MCF 10A (cell line): Measurements from ENCODE around the gene CASK. TPM values are rescaled to one million over a fixed set of nuclear protein-coding genes. Genes with fewer than 3 reads are reported as not detected.

Experiments used
- BruUV-seq: library from RNA; stranded (reverse); fragments of 400-500 nt; replicated peaks from 2 replicates; lab custom pipeline; 2021; lab: Mats Ljungman, UMichigan
- CTCF ChIA-PET: fragments of 300-600 bp; sonication (Branson Sonifier 250); formaldehyde crosslinking; extraction: SDS; loops from one replicate; lab custom pipeline; 2021; ENCODE audit warnings: antibody characterized with exemption, inconsistent platforms; lab: Yijun Ruan, JAX
- POLR2A ChIA-PET: fragments of 300-600, 350-650 bp; sonication (Branson Sonifier 250); formaldehyde crosslinking; extraction: SDS; loops from one replicate; lab custom pipeline; 2020; ENCODE audit warnings: antibody characterized with exemption, inconsistent platforms; lab: Yijun Ruan, JAX
- DNase-seq: peaks from one replicate; pipeline ENCODE4 v3.0.0-alpha.2; 2018; ENCODE audit not compliant: unreplicated experiment
- H3K27ac Mint-ChIP-seq: one replicate; pipeline ENCODE4 v1.8.0; 2022; ENCODE audit warnings: mild to moderate bottlenecking, low read depth, mixed read lengths; ENCODE audit not compliant: unreplicated experiment
- H3K27me3 Mint-ChIP-seq: one replicate; pipeline ENCODE4 v1.8.0; 2022; ENCODE audit warnings: mixed read lengths; ENCODE audit not compliant: insufficient read depth, unreplicated experiment
- H3K36me3 Mint-ChIP-seq: one replicate; pipeline ENCODE4 v1.8.0; 2022; ENCODE audit warnings: mild to moderate bottlenecking, moderate library complexity, mixed read lengths; ENCODE audit not compliant: insufficient read depth, unreplicated experiment
- H3K4me1 Mint-ChIP-seq: one replicate; pipeline ENCODE4 v1.8.0; 2022; ENCODE audit warnings: mixed read lengths; ENCODE audit not compliant: insufficient read depth, unreplicated experiment
- H3K4me3 Mint-ChIP-seq: one replicate; pipeline ENCODE4 v1.8.0; 2022; ENCODE audit warnings: mild to moderate bottlenecking, moderate library complexity, mixed read lengths; ENCODE audit not compliant: unreplicated experiment
- H3K9me3 Mint-ChIP-seq: one replicate; pipeline ENCODE4 v1.8.0; 2022; ENCODE audit warnings: mixed read lengths; ENCODE audit not compliant: unreplicated experiment
- CTCF ChIP-seq: fragments of 200-600 bp; IDR thresholded peaks from one replicate; pipeline ENCODE4 v1.8.0; 2022; ENCODE audit warnings: antibody characterized with exemption, mild to moderate bottlenecking; ENCODE audit not compliant: unreplicated experiment
- intact Hi-C: fragments of 100-400 bp; cut with micrococcal nuclease; formaldehyde crosslinking; loops from 2 replicates; pipeline ENCODE4 v1.14.1; 2022
- total RNA-seq: library from RNA; stranded (reverse); gene quantifications from 2 replicates; pipeline ENCODE4 v1.2.3, GENCODE V29; 2022

Gene CASK
- total RNA-seq, 1 experiment from 2014 or later: 34.9 TPM

- TF ChIP-seq CTCF: peak; percentile 34
- Mint-ChIP-seq H3K4me3 (no peak overlapping the region), H3K36me3 (no peaks in the 10 kb centered on the region), H3K4me1 (no peaks in the 10 kb centered on the region), H3K27ac (no peak overlapping the region), H3K27me3 (peaks cover 41% of the 10 kb centered on the region), H3K9me3 (no peaks in the 10 kb centered on the region)
- BruUV-seq: no TSS peak
- intact Hi-C loops: loop anchor here (1.0 to 10.0 kb wide), 2 partner anchors 176 to 460 kb away; no protein-coding TSS in a partner anchor
- ChIA-PET CTCF (no interaction called here), POLR2A (no interaction called here)
- peak; percentile 16 for DNase-seq
Measured at GRCh38 chrX:41734530-41734929, 188.8 kb downstream of the CASK start.

GRCh38 chrX:41733939-41734338, 189.4 kb downstream of the CASK start:
- Mint-ChIP-seq H3K27ac (no peak overlapping the region), H3K27me3 (peaks cover 41% of the 10 kb centered on the region), H3K36me3 (no peaks in the 10 kb centered on the region), H3K9me3 (no peaks in the 10 kb centered on the region), H3K4me3 (no peak overlapping the region), H3K4me1 (no peaks in the 10 kb centered on the region)
- no peak for DNase-seq
- ChIA-PET CTCF (interaction anchor here (0.6 kb wide), 1 partner anchor 228 kb away, joined by 3 read pairs; no protein-coding TSS in a partner anchor), POLR2A (no interaction called here)
- intact Hi-C loops: loop anchor here (1.0 to 10.0 kb wide), 2 partner anchors 176 to 459 kb away; no protein-coding TSS in a partner anchor
- BruUV-seq: no TSS peak
- no peak for TF ChIP-seq CTCF

DNA sequence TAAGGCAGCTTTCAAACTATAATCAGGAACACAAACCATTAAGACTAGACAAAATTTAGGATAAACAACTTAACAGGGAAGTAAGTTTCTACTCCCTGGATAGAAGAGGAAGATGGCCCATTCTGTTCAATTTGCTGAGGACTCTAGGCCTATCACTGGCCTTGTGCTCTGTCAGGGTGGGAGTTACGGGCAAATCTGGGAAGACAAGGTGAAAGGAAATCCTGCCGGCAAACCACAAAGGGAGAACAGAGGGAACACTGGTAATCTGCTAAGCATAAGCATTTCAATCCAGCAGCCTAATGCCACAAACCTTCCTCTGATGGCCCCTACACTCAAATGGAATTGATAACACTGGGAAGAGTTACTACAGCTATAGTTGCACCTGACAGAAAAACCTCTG, 191.1 kb downstream of the CASK start:
- intact Hi-C loops: loop anchor here (10.0 kb wide), 1 partner anchor 457 kb away; no protein-coding TSS in a partner anchor
- ChIA-PET POLR2A (no interaction called here), CTCF (interaction anchor here (0.6 to 0.7 kb wide), 2 partner anchors 580 to 937 kb away, joined by 3 to 6 read pairs; no protein-coding TSS in a partner anchor)
- no peak overlapping the region for H3K27ac Mint-ChIP-seq
- H3K4me1 Mint-ChIP-seq: no peaks in the 10 kb centered on the region
- no peaks in the 10 kb centered on the region for H3K9me3 Mint-ChIP-seq
- TF ChIP-seq CTCF: no peak
- no peaks in the 10 kb centered on the region for H3K36me3 Mint-ChIP-seq
- H3K4me3 Mint-ChIP-seq: no peak overlapping the region
- no TSS peak for BruUV-seq
- peaks cover 40% of the 10 kb centered on the region for H3K27me3 Mint-ChIP-seq
- DNase-seq: no peak

- no peak for TF ChIP-seq CTCF
- peak; percentile 4 for DNase-seq
- ChIA-PET CTCF (no interaction called here), POLR2A (no interaction called here)
- BruUV-seq: no TSS peak
- intact Hi-C loops: loop anchor here (10.0 kb wide), 1 partner anchor 455 kb away; no protein-coding TSS in a partner anchor
- H3K9me3 Mint-ChIP-seq: no peaks in the 10 kb centered on the region
- no peak overlapping the region for H3K4me3 Mint-ChIP-seq
- H3K27me3 Mint-ChIP-seq: peaks cover 23% of the 10 kb centered on the region
- H3K4me1 Mint-ChIP-seq: no peaks in the 10 kb centered on the region
- H3K36me3 Mint-ChIP-seq: no peaks in the 10 kb centered on the region
- H3K27ac Mint-ChIP-seq: no peak overlapping the region
Measured at GRCh38 chrX:41730081-41730480, 193.3 kb downstream of the CASK start.
